HG03342 (cell line): ENCODE measurements around the gene KCTD13.
"Not testable (repeated sequence)": the region's sequence is repeated elsewhere in the genome, so short reads cannot be mapped to it uniquely, and the experiment has no call there.

ENCODE experiments used
- ATAC-seq: cut with Tn5 transposase; IDR thresholded peaks from one replicate; pipeline ENCODE4 v1.9.1; 2021; ENCODE audit warnings: mild to moderate bottlenecking, moderate library complexity; ENCODE audit not compliant: unreplicated experiment

Gene KCTD13

DNA sequence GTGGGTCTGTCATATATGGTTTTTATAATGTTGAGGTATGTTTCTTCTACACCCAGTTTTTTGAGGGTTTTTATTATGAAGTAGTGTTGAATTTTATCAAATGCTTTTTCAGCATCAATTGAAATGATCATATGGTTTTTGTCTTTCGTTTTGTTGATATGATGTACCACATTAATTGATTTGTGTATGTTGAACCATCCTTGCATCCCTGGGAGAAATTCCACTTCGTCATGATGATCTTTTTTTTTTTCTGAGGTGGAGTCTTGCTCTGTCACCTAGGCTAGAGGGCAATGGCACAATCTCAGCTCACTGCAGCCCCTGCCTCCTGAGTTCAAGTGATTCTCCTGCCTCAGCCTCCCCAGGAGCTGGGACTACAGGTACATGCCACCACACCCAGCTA lies 21.9 kb upstream of the KCTD13 start:
- ATAC-seq, result no peak

DNA sequence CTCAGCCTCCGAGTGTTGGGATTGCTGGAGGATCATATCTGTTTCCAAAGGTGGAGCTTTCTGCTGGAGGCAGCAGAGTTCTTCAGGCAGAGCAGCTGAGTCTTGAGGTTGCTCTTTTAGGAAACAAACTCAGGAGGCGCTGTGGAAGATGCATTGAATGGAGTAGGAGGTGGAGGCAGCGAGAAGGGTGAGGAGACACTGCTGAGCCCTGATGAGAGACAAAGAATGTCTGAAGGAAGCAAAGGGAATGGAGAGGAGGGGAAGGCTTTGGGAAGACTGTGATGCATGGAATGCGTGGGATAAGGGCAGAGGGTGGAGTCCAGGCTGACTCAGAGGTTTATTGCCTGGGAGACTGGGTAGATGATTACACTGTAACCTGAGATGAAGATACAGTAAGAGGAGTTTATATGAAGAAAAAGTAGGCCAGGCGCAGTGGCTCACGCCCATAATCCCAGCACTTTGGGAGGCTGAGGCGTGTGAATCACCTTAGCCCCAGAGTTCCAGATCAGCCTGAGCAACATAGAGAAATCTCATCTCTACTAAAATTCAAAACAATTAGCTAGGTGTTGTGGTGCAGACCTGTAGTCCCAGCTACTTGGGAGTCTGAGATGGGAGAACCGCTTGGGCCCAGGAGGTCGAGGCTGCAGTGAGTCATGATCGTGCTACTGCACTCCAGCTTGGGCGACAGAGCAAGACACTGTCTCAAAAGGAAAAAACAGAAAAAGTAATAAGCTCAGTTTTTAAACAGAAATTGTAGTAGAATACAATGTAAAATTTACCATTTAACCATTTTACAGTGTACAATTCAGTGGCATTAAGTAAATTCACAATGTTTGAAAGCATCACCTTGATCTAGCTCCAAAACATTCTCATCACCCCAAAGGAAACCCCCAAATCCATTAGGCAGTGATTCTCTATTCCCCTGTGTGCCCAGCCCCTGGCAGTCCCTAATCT lies 18.1 kb upstream of the KCTD13 start:
- no peak for ATAC-seq

DNA sequence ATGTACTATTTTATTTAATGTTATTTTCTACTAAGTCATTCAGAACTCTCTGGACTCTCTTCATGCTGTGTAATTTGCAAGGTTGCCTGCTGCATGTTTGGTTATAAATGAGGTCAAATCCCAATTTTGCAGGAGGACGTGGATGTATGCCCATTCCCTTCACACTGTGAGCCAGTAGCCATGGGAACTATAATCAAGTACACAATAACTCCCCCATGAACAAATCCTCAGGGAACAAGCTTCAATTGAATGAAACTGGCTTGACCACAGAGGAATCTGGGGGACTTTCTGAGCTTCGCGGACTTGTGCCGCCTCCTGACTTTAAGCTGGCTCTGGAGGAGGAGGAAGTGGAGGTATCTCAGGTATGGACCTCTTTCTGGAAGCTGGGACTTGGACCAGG lies 14.6 kb upstream of the KCTD13 start:
- no peak for ATAC-seq

DNA sequence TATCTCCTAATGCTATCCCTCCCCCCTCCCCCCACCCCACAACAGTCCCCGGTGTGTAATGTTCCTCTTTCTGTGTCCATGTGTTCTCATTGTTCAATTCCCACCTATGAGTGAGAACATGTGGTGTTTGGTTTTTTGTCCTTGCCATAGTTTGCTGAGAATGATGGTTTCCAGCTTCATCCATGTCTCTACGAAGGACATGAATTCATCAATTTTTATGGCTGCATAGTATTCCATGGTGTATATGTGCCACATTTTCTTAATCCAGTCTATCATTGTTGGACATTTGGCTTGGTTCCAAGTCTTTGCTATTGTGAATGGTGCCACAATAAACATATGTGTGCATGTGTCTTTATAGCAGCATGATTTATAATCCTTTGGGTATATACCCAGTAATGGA lies 5.7 kb upstream of the KCTD13 start:
- not testable (repeated sequence) for ATAC-seq

DNA sequence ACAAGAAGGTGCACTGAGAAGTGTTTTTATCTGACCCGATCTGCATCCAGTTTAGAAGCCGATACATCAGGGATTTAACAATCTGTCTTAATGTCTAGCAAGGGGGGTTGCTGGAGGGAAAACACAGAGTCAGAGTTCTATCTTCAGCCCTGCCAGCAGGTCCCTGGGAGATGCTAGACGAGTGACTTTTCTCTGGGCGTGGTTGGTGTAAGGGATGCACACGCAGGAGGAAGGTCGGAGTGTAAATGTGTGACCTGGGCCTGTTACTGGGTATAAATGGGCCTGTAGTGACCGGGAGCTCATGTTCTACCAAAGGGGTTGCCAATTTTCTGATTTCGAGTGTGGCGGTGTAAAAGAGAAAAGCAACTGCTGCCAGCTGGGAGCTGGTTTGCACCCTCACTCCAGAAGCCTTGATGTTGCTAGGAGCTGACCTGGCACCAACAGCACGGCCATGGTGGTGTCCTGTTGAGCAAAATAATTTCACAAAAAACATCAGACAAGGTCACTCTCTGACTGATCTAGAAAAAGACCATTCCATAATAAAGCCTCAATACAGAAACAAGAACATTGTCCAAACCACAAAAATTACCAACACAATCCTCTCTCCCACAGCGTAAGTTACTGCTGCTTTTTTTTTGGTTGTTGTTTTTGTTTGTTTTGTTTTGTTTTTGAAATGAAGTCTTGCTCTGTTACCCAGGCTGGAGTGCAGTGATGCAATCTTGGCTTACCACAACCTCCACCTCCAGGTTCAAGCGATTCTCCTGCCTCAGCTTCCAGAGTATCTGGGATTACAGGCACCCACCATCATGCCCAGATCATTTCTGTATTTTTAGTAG lies 1.3 kb upstream of the KCTD13 start:
- no peak for ATAC-seq

DNA sequence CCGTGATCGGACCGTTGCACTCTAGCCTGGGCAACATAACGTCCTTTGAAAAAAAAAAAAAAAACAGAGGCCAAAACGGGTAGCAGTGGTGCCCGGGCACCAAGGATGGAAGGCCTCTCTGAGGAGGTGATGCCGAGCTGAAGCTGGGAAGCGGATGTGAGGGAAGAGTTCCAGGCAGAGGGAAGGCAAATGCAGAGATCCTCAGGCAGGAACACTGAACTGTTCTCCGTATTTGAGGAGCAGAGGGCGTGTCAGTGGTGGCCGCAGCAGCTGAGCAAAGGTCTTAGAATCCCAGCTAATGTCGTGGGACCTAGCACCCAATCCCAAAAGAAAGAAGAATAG lies 656 bp upstream of the KCTD13 start:
- ATAC-seq, result peak; percentile 5

DNA sequence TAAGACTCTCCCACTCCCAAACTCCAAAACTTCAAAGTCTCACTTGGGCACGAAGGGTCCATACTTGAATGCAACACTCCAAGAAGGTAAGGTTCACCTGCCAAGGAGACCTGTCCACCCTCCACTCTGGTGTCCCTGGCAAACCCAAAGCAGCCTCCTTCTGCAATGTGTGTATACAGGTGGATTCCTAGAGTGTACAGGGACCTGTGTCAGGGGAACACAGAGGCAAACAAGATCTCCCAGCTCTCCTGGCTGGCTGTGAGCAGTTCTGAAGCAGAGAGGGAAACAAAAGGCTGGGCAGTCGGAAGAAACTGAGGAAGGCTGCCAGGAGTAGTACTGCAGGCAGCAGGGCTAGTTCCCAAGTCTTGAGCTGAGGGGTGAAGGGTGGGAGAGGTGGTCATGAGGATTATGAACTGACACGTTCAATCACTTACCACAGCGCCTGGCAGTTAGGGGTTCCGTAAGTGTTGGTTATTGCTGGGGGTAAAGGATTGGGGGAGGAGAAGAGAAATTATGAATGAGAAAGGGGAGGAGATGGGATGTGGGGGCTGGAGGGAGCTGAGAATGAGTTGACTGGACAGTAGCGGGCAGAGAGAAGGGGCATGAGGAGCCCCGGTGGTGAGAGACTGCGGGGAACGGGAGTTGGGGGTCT lies 795 bp downstream of the KCTD13 start:
- ATAC-seq, result no peak

DNA sequence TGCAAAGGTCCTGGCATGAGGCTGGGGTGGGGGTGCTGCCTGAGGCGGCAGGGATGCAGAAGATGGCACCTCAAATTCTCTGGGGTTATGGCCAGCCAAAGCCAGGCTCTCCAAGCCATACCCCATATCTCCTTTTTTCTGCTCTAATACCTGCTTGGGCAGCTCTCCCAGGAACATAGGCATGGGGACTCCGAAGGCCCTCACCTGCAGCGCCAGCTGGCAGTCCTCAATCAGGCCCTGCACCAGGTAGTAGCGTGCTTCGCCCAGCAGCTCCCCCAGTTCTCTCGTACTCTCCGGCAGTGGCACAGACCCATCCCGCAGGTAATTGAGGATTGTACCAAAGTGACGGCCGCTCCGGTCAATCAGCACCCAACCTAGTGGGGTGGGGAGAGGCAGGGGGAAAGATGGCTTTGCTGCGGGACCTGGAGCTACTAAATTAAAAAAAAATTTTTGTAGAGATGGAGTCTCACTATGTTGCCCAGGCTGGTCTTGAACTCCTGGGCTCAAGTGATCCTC lies 3.0 kb downstream of the KCTD13 start:
- no peak for ATAC-seq

DNA sequence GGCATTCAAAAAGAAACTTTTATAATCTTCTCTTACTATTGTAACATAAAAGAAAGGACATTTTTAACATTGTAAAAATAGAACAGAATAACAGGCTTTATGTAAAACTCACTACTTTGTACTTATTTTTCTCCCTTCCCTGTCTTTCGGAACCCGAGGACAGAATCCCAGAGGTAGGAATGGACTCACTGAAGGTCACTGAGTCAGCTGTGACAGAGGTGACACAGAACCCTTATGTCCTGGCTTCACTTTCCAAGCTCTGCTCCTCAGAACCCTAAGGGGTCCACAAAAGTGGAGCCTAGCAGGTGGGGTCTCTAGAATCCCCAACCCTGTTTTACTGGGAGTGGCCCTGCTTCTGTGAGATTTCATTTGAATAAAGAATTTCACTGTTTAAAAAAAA lies 3.7 kb downstream of the KCTD13 start:
- ATAC-seq, result no peak

DNA sequence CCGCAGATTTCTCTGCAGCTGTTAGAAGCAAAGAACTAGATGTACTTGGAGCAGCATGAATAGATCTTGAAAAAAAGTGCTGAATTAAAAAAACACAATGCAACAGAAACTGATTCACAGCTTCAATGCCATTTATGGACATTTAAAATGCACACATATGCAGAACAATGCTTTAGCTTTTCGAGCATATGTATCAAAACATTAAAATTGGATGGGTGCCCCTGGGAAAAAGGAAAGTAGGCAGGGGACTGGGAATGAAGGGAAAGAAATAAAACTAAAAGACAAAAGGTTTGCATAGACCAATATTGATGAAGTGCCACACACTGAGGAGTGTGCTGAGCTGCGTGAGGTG lies 5.0 kb downstream of the KCTD13 start:
- no peak for ATAC-seq

DNA sequence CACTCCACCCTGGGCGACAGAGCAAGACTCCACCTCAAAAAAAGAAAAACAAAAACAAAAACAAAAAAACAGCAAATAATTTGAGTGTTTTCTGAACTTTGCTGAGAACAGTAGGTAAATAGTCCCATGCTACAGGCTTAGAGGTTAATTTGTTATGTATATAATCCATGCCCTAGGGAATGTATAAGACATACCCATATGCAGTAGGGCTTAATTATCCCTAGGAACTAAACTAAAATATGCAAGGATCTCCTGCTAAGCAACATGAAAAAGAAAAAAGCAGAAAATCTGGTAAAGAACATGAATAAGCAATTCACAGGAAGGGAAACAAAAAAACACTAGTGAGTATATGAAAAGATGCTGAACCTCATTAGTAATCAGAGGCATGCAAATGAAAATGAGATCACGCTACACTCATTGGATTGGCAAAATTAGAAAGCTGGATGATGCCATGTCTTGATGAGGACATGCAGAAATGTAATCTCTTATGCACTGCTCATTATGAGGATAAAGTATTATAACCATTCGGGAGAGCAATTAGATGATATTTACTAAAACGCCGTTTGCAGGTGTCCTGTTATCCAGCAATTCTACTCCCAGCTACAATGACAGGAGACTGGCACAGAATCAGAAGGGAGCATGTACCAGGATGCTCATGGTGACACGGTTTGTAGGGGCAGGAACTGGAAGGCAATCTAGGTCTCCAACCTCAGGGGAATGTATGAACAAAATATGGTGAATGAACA lies 5.6 kb downstream of the KCTD13 start:
- no peak for ATAC-seq

DNA sequence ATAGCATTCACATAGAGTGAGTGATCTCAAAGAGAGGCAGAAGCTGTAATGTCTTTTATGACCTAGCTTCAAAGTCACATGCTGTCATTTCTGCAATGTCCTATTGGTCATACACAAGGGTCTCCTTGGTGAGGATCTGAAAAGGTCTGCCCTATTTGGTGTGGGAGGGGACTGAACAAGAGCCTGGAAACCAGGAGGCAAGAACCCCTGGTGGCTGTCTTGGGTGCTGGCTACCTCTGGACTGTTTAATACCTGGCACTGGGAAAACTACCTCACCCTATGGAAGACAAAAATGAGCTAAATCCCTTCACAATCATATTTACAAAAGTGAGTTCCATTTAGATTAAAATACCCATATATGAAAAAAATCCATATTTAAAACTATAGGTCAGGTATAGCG lies 9.0 kb downstream of the KCTD13 start:
- no peak for ATAC-seq

DNA sequence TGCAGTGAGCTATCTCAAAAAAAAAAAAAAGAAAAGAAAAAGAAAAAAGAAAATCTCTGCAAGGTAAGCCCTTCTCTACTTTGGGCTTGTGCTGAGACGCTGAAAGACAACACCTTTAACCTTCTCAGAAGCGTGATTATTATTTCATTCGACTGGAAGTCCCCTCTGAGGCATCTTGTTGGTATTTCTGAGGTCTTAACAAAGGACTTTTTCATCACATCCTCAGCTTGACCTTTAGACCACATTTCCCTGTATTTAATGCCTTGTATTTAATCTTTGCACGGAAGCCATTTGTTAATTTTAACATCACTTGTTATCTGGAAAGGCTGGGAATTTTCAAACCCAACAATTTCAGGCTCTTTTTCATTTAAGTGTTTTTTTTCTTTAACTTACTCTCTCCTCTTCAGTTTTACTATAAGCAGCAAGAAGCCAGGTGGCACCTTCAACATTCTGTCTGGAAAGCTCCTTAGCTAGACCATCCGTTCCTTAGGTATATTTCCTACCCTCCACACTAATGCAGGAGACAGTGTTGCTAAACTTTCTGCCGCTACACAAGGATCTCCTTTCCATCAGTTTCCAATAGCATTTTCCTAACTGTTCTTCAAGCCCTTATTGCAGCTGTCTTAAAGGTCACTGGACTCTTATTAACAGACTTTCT lies 10.3 kb downstream of the KCTD13 start:
- ATAC-seq, result no peak

DNA sequence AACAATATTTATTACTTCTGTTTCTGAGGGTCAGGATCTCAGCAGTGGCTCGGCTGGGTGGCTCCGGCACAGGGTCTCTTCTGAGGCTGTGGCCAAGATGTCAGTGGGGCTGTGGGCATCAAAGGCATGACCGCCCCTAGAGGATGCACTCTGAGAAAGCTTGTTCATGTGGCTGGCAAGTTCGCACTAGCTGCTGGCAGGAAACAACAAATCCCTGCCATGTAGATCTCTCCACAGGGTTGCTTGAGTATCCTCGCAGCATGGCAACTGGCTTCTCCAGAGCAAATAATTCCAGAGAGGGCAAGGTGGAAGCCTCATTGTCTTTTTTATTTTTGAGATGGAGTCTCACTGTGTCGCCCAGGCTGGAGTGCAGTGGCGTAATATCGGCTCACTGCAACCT lies 12.5 kb downstream of the KCTD13 start:
- ATAC-seq, result no peak

DNA sequence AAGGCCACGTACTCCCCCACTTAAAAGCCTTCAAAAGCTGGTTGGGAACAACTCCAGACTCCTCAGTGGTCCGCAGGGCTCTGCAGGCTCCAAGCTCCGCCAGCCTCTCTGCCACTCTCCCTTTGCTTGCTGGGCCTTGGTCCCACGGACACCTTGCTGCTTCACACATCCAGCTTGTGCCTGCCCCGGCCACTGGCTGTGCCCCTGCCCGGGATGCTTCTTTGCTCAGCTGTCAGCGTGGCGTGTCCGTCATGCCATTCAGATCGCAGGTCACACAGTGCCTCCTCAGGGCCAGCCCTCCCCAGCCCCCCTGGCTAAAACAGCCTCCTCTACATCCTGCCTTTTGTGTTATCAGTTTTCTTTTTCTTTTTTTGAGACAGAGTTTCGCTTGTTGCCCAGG lies 13.9 kb downstream of the KCTD13 start:
- ATAC-seq, result no peak

DNA sequence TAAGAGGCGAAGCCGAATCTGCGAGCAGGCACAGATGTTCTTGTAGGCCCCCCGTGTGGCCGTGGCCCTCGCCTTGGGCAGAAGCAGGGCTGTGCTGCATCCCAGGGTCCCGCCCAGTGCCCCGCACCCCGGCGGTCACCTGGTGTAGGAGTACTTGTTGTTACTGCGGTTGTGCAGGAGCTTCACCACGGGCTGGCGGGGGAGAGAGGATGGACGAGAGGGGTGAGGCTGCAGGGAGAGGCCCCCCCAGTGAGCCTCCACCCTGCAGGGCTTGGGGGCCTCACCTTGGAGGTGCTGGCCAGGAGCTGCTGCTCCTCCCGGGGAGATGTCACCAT lies 14.4 kb downstream of the KCTD13 start:
- no peak for ATAC-seq

DNA sequence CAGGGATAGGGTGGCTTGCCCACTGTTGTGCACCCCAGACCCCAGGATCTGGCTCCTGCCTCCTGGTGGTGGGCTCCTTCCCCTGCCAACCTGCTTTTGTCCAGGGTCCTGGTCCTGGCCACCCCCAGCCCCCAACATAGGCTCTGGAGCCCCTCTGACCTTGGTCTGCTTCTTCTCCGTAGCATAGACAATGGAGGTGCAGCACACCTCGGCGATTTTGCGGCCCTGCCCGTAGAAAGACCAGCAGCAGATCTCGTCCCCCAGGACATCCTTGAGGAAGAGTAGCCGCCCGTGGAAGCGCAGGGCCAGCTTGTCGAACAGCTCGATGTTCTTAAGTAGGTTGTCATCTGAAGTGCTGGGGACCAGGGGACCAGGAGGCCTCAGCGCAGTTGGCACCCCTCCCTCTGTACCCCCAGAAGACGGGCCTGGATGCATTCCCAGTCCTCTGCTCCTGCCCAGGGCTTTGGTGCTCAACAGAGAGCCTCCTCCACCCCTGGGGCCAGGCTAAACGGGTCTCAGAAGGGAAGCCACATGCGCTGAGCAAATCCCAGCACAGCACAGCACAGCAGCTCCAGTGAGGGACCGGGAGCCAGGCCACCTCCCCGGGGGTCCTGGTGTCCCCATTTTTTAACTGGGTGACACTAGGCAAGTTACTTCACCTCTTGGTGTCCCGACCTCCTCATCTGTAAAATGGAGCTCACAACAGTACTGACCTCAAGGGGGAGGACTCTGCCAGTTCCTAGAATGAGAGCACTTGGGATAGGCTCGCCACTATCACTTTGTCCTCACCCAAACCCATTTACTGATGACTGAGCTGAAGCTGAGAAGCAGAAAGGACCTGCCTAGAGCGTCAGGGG lies 15.0 kb downstream of the KCTD13 start:
- no peak for ATAC-seq

DNA sequence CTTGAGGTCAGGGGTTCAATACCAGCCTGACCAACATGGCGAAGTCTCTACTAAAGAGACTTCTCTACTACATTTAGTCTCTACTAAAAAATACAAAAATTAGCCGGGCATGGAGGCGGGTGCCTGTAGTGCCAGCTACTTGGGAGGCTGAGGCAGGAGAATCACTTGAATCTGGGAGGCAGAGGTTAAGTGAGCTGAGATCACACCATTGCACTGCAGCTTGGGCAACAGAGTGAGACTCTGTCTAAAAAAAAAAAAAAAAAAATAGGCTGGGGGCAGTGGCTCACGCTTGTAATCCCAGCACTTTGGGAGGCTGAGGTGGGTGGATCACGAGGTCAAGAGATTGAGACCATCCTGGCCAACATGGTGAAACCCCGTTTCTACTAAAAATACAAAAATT lies 16.2 kb downstream of the KCTD13 start:
- not testable (repeated sequence) for ATAC-seq

DNA sequence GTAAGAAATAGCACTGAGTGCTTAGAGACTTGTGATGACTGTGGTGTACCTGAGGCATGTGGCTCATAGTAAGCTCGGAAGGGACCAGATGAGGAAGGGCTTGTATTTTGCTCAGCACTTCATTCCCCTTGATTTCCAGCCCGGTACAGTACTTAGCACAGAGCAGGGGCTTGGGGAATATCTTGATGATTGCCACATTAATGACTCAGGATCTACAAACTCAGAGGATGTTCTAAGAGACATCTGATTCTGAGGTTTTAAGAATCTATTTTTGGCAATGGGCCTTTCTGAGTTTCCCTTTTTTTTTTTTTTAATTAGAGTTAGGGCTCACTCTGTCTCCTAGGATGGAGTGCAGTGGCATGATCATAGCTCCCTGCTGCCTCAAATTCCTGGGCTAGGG lies 16.6 kb downstream of the KCTD13 start:
- no peak for ATAC-seq
